ENCODE data around the gene PIGL. TPM values are rescaled to one million over a fixed set of nuclear protein-coding genes. Genes with fewer than 3 reads are reported as not detected.
A peak's percentile ranks its signal among the peaks of the same experiment; 100 is the strongest.
"Not testable (repeated sequence)": the region's sequence is repeated elsewhere in the genome, so short reads cannot be mapped to it uniquely, and the experiment has no call there.

Gene PIGL
- total and polyA plus RNA-seq, 10 donors, result 14.5 to 81.9 (median 59.6) TPM

- Histone ChIP-seq H3K27me3 (replicated peaks in 1 of 7) (no peaks in the 10 kb centered on the region), H3K36me3 (peaks cover 0 to 9% (median 0%) of the 10 kb centered on the region in 6 donors), H3K27ac (peak within 1 kb of the TSS; percentile 94 to 98 (median 96)), H3K4me3 (peak within 1 kb of the TSS; percentile 77 to 99 (median 94)), H3K4me1 (peaks cover 31 to 88% (median 73%) of the 10 kb centered on the region in 6 donors), H3K9me3 (no peaks in the 10 kb centered on the region)
- 0 to 1% (median 0%) methylated on average over 9 to 82 of the region's 82 CpGs for WGBS, 5 donors
- intact Hi-C loops (cut with DNase I; ENCODE audit: low total_unique reads), result no loop called here
- TF ChIP-seq POLR2A (IDR thresholded peaks at IDR 0.05) (peak in 2 of 3 donors; percentile 28 to 42), POLR2AphosphoS5 (IDR thresholded peaks at IDR 0.05) (peak; percentile 92 to 95 (median 94))
- TF ChIP-seq, protein P1, sequence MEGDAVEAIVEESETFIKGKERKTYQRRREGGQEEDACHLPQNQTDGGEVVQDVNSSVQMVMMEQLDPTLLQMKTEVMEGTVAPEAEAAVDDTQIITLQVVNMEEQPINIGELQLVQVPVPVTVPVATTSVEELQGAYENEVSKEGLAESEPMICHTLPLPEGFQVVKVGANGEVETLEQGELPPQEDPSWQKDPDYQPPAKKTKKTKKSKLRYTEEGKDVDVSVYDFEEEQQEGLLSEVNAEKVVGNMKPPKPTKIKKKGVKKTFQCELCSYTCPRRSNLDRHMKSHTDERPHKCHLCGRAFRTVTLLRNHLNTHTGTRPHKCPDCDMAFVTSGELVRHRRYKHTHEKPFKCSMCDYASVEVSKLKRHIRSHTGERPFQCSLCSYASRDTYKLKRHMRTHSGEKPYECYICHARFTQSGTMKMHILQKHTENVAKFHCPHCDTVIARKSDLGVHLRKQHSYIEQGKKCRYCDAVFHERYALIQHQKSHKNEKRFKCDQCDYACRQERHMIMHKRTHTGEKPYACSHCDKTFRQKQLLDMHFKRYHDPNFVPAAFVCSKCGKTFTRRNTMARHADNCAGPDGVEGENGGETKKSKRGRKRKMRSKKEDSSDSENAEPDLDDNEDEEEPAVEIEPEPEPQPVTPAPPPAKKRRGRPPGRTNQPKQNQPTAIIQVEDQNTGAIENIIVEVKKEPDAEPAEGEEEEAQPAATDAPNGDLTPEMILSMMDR (IDR thresholded peaks at IDR 0.05 in 8 of 11, conservative IDR thresholded peaks at IDR 0.05 in 3 of 11), result peak in 9 of 11 experiments; percentile 20 to 62 (median 41)
- peak; percentile 99 for DNase-seq
These were observed 1.6 kb upstream of the PIGL start, which contains the start of gene NCOR1 for GRCh38 chr17:16215273-16215964. Gene NCOR1, minus strand, starts transcription at chr17:16215534. Its CDS starts 20,965 bp downstream, at chr17:16194569.

GRCh38 chr17:16215965-16216316 lies 1.1 kb upstream of the PIGL start:
- WGBS, 5 donors, result 25 to 35% (median 33%) methylated on average over 22 of the region's 22 CpGs
- Histone ChIP-seq H3K36me3 (peaks cover 0 to 9% (median 0%) of the 10 kb centered on the region in 6 donors), H3K27ac (peak overlapping the region; percentile 94 to 98 (median 96)), H3K4me3 (peak overlapping the region; percentile 77 to 99 (median 94)), H3K27me3 (replicated peaks in 1 of 7) (no peaks in the 10 kb centered on the region), H3K9me3 (no peaks in the 10 kb centered on the region), H3K4me1 (peaks cover 31 to 83% (median 69%) of the 10 kb centered on the region in 6 donors)
- TF ChIP-seq POLR2A (IDR thresholded peaks at IDR 0.05) (no peak), POLR2AphosphoS5 (IDR thresholded peaks at IDR 0.05) (no peak)
- TF ChIP-seq, protein P1 (IDR thresholded peaks at IDR 0.05 in 8 of 11, conservative IDR thresholded peaks at IDR 0.05 in 3 of 11), result no peak
- intact Hi-C loops (cut with DNase I; ENCODE audit: low total_unique reads), result no loop called here
- DNase-seq, result no peak

- H3K9me3 ChIP-seq; H3K36me3 ChIP-seq; H3K27me3 ChIP-seq (replicated peaks in 1 of 7); DNase-seq; intact Hi-C loops (cut with DNase I; ENCODE audit: low total_unique reads): not testable (repeated sequence)
- WGBS, 5 donors, result 72 to 77% (median 74%) methylated on average over 38 of the region's 38 CpGs
- Histone ChIP-seq H3K27ac (peak overlapping the region; percentile 94 to 98 (median 96)), H3K4me1 (peaks cover 31 to 78% (median 65%) of the 10 kb centered on the region in 6 donors), H3K4me3 (peak overlapping the region; percentile 77 to 99 (median 94))
These were observed 539 bp upstream of the PIGL start for GRCh38 chr17:16216341-16217001.

- 91 to 94% (median 93%) methylated on average over 3 of the region's 3 CpGs for WGBS, 5 donors
- DNase-seq, result no peak
- Histone ChIP-seq H3K36me3 (peaks cover 0 to 35% (median 2%) of the 10 kb centered on the region in 6 donors), H3K4me1 (peaks cover 9 to 38% (median 17%) of the 10 kb centered on the region in 6 donors), H3K4me3 (no peak overlapping the region), H3K27me3 (replicated peaks in 1 of 7) (no peaks in the 10 kb centered on the region), H3K9me3 (no peaks in the 10 kb centered on the region), H3K27ac (no peak overlapping the region)
- intact Hi-C loops (cut with DNase I; ENCODE audit: low total_unique reads), result no loop called here
- no peak for TF ChIP-seq POLR2A (IDR thresholded peaks at IDR 0.05)
- TF ChIP-seq, protein P1 (IDR thresholded peaks at IDR 0.05 in 8 of 11, conservative IDR thresholded peaks at IDR 0.05 in 3 of 11), result no peak
- no peak for TF ChIP-seq POLR2AphosphoS5 (IDR thresholded peaks at IDR 0.05)
These were observed 5.4 kb downstream of the PIGL start for GRCh38 chr17:16222406-16222805.

GRCh38 chr17:16229912-16230561 lies 13.0 kb downstream of the PIGL start:
- Histone ChIP-seq H3K4me1 (peaks cover 0 to 18% (median 0%) of the 10 kb centered on the region in 6 donors), H3K36me3 (peaks cover 0 to 31% (median 9%) of the 10 kb centered on the region in 6 donors)
- H3K27ac ChIP-seq; H3K4me3 ChIP-seq; intact Hi-C loops (cut with DNase I; ENCODE audit: low total_unique reads); H3K27me3 ChIP-seq (replicated peaks in 1 of 7); DNase-seq; H3K9me3 ChIP-seq: not testable (repeated sequence)
- WGBS, 5 donors, result 78 to 84% (median 82%) methylated on average over 8 of the region's 8 CpGs

Measured in spleen (tissue), 11 donors.